Natural killer cell (primary cell): ENCODE results near the gene RFX4. TPM values are rescaled to one million over a fixed set of nuclear protein-coding genes. Genes with fewer than 3 reads are reported as not detected.
A peak's percentile ranks its signal among the peaks of the same experiment; 100 is the strongest.

Source experiments
- ATAC-seq, 3 donors: fragments of 150-1000 bp in 2 of 3; fragments of 200-7000 bp in 1 of 3; cut with Tn5 transposase; 1 replicate in 1 of 3; 2 replicates in 2 of 3; pipeline ENCODE4 v1.10.0; 2021; ENCODE audit warnings: mild to moderate bottlenecking in 2 of 3, moderate library complexity in 2 of 3
- DNase-seq, 2 donors: peaks; one replicate each; pipeline versions ENCODE4 v3.0.0 to v3.0.0-alpha.2; 2013 to 2021; ENCODE audit warnings: mixed read lengths in 1 of 2
- H3K27ac ChIP-seq: one replicate; pipeline ENCODE4 v1.5.1; 2013; ENCODE audit warnings: mild to moderate bottlenecking, low read length
- H3K27me3 ChIP-seq: one replicate; pipeline ENCODE4 v1.6.1; 2013; ENCODE audit warnings: low read length; ENCODE audit not compliant: control insufficient read depth, insufficient read depth
- H3K36me3 ChIP-seq: one replicate; pipeline ENCODE4 v1.6.1; 2013; ENCODE audit warnings: low read length; ENCODE audit not compliant: control insufficient read depth, insufficient read depth
- H3K4me1 ChIP-seq: one replicate; pipeline ENCODE4 v1.6.1; 2013; ENCODE audit warnings: low read length; ENCODE audit not compliant: control insufficient read depth, insufficient read depth
- H3K4me3 ChIP-seq: one replicate; pipeline ENCODE4 v1.5.1; 2013; ENCODE audit warnings: low read length
- H3K9me3 ChIP-seq: one replicate; pipeline ENCODE4 v1.6.1; 2013; ENCODE audit warnings: low read length; ENCODE audit not compliant: control insufficient read depth, insufficient read depth
- H3K27ac Mint-ChIP-seq, 2 donors: one replicate each; pipeline ENCODE4 v1.8.0; 2022; ENCODE audit warnings: mild to moderate bottlenecking in 2 of 2, mixed read lengths in 2 of 2, moderate library complexity in 1 of 2
- H3K27me3 Mint-ChIP-seq, 2 donors: one replicate each; pipeline ENCODE4 v1.8.0; 2022; ENCODE audit warnings: low read depth in 2 of 2, mixed read lengths in 2 of 2
- H3K36me3 Mint-ChIP-seq: one replicate; pipeline ENCODE4 v1.8.0; 2022; ENCODE audit warnings: mixed read lengths
- H3K4me1 Mint-ChIP-seq, 2 donors: one replicate each; pipeline ENCODE4 v1.8.0; 2022; ENCODE audit warnings: mixed read lengths in 2 of 2
- H3K4me3 Mint-ChIP-seq: one replicate; pipeline ENCODE4 v1.8.0; 2022; ENCODE audit warnings: mild to moderate bottlenecking, moderate library complexity, mixed read lengths
- H3K9me3 Mint-ChIP-seq, 2 donors: one replicate each; pipeline ENCODE4 v1.8.0; 2022; ENCODE audit warnings: mixed read lengths in 2 of 2
- CTCF ChIP-seq: fragments of 200-600 bp; IDR thresholded peaks from one replicate; pipeline ENCODE4 v1.8.0; 2022; ENCODE audit warnings: antibody characterized with exemption
- WGBS: methylation state at CpG from one replicate; pipeline ENCODE4 v1.1.7; 2013; ENCODE audit warnings: missing lambda C conversion rate; ENCODE audit not compliant: insufficient coverage; 5-methylcytosine and 5-hydroxymethylcytosine counted together
- intact Hi-C: fragments of 100-400 bp; cut with micrococcal nuclease; formaldehyde crosslinking; loops from one replicate; pipeline ENCODE4 v1.14.2; 2022
- total RNA-seq, 4 donors: library from RNA; stranded (reverse); fragments of 120-200 nt in 1 of 4; gene quantifications; one replicate each; pipeline versions ENCODE4 v1.2.3 to v1.2.4, GENCODE V29; 2013 to 2022

RFX4 gene
- total RNA-seq, result not detected
- total RNA-seq (2013), result not detected

- H3K4me3 ChIP-seq, result no peak within 1 kb of the TSS
- no peak for TF ChIP-seq CTCF
- peaks cover 46% of the 10 kb centered on the region for H3K27me3 ChIP-seq
- H3K9me3 ChIP-seq, result no peaks in the 10 kb centered on the region
- peak within 1 kb of the TSS; percentile 21 for H3K4me3 Mint-ChIP-seq
- no peaks in the 10 kb centered on the region for H3K9me3 Mint-ChIP-seq
- DNase-seq (no peak), ATAC-seq (no peak)
- 5% methylated on average over 29 of the region's 29 CpGs for WGBS
- H3K27ac Mint-ChIP-seq, result no peak within 1 kb of the TSS
- H3K36me3 ChIP-seq, result no peaks in the 10 kb centered on the region
- H3K27me3 Mint-ChIP-seq, result peaks cover 58 to 62% of the 10 kb centered on the region in 2 donors
- peaks cover 14% of the 10 kb centered on the region for H3K4me1 ChIP-seq
- H3K4me1 Mint-ChIP-seq, result peaks cover 0 to 9% of the 10 kb centered on the region in 2 donors
- no peak within 1 kb of the TSS for H3K27ac ChIP-seq
- intact Hi-C loops, result no loop called here
- no peaks in the 10 kb centered on the region for H3K36me3 Mint-ChIP-seq
These were observed at the start of gene RFX4 for GRCh38 chr12:106582641-106583230. Gene RFX4 (plus strand): TSS chr12:106583004. CDS start chr12:106583321, 317 bp downstream.

GRCh38 chr12:106541201-106541600 lies 41.6 kb upstream of the RFX4 start:
- H3K4me1 ChIP-seq, result no peaks in the 10 kb centered on the region
- intact Hi-C loops, result no loop called here
- DNase-seq (no peak), ATAC-seq (no peak)
- Mint-ChIP-seq H3K4me3 (no peak overlapping the region), H3K27ac (no peak overlapping the region), H3K36me3 (no peaks in the 10 kb centered on the region), H3K4me1 (no peaks in the 10 kb centered on the region), H3K27me3 (peaks cover 8 to 27% of the 10 kb centered on the region in 2 donors), H3K9me3 (peaks cover 6 to 9% of the 10 kb centered on the region in 2 donors)
- no peaks in the 10 kb centered on the region for H3K36me3 ChIP-seq
- no peak overlapping the region for H3K27ac ChIP-seq
- no peak overlapping the region for H3K4me3 ChIP-seq
- H3K9me3 ChIP-seq, result peaks cover 13% of the 10 kb centered on the region
- no peaks in the 10 kb centered on the region for H3K27me3 ChIP-seq
- no peak for TF ChIP-seq CTCF

DNA sequence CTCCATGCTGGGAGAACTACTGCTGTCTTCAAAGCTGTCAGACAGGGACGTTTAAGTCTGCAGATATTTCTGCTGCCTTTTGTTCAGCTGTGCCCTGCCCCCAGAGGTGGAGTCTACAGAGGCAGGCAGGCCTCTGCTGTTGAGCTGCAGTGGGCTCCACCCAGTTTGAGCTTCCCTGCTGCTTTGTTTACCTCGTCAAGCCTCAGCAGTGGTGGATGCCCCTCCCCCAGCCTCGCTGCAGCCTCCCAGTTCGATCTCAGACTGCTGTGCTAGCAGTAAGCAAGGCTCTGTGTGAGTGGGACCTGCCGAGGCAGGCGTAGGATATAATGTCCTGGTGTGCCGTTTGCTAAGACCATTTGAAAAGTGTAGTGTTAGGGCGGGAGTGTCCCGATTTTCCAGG lies 31.4 kb upstream of the RFX4 start:
- TF ChIP-seq CTCF, result no peak
- DNase-seq (no peak), ATAC-seq (no peak)
- peaks cover 5% of the 10 kb centered on the region for H3K9me3 ChIP-seq
- Mint-ChIP-seq H3K27ac (no peak overlapping the region), H3K4me3 (no peak overlapping the region), H3K4me1 (no peaks in the 10 kb centered on the region), H3K36me3 (no peaks in the 10 kb centered on the region), H3K27me3 (peaks cover 14 to 27% of the 10 kb centered on the region in 2 donors), H3K9me3 (peaks cover 4 to 8% of the 10 kb centered on the region in 2 donors)
- no peaks in the 10 kb centered on the region for H3K4me1 ChIP-seq
- H3K27me3 ChIP-seq, result no peaks in the 10 kb centered on the region
- no peak overlapping the region for H3K4me3 ChIP-seq
- no peak overlapping the region for H3K27ac ChIP-seq
- H3K36me3 ChIP-seq, result no peaks in the 10 kb centered on the region
- intact Hi-C loops, result no loop called here
- 88% methylated on average over 9 of the region's 9 CpGs for WGBS

DNA sequence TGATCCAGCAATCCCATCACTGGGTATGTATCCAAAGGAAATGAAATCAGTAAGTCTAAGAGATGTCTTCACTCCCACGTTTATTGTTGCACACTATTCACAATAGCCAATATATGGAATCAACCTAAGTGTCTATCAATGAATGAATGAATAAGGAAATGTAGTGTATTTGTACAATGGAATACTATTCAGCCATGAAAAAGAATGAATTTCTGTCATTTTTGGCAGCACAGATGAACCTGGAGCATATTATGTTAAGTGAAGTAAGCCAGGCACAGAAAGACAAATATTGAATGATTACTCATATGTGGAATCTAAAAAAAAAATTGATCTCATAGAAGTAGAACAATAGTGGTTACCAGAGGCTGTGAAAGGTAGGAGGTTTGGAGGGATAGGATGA lies 30.6 kb upstream of the RFX4 start:
- no peak for ATAC-seq
- intact Hi-C loops, result no loop called here
- no peak overlapping the region for H3K27ac Mint-ChIP-seq
- no peak overlapping the region for H3K4me3 Mint-ChIP-seq
- H3K36me3 Mint-ChIP-seq, result no peaks in the 10 kb centered on the region
- Histone ChIP-seq H3K36me3 (no peaks in the 10 kb centered on the region), H3K9me3 (peaks cover 5% of the 10 kb centered on the region), H3K4me3 (no peak overlapping the region), H3K27me3 (no peaks in the 10 kb centered on the region), H3K4me1 (no peaks in the 10 kb centered on the region), H3K27ac (no peak overlapping the region)
- no CpG with 5 or more reads among the region's 1 CpG for WGBS
- H3K27me3 Mint-ChIP-seq, result peaks cover 18 to 35% of the 10 kb centered on the region in 2 donors
- TF ChIP-seq CTCF, result no peak
- H3K4me1 Mint-ChIP-seq, result no peaks in the 10 kb centered on the region
- peaks cover 4 to 8% of the 10 kb centered on the region in 2 donors for H3K9me3 Mint-ChIP-seq
- no peak for DNase-seq
